SU-DHL-6 (cell line): Measurements from ENCODE around the gene DCLK3.

Source experiments
- EZH2phosphoT487 ChIP-seq: fragments of 200-600 bp; sonication (generic), shearing (Covaris generic); conservative IDR thresholded peaks from 2 replicates; pipeline ENCODE4 v1.6.1; 2018; ENCODE audit warnings: mild to moderate bottlenecking, antibody characterized with exemption, low read length, moderate library complexity, mixed read lengths
- TF ChIP-seq, protein P1 (sequence below): fragments of 200-600 bp; sonication (generic); IDR thresholded peaks from one replicate; pipeline ENCODE4 v1.5.1; 2017; ENCODE audit warnings: antibody characterized with exemption, mild to moderate bottlenecking, low read length, moderate library complexity; ENCODE audit not compliant: insufficient read depth, poor library complexity, severe bottlenecking

DNA sequence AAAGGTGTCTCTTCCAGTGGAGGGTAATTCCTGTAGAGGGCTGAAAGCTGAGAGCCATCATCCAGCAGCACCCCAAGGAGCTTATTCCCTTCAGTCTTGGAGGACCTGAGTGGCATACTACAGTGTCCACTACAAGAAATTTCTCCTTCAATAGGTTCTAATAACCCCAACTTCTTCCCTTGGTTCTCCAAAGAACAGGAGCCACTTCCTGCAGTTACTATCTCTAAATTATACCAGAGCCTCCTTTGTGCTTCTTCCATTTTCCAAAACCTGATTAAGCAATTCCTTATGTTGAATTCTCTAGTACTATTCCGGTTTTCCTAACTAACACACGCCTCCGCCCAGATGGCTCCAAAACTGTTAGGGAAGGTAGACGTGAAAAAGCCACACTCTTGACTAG lies 50.4 kb downstream of the DCLK3 start:
- TF ChIP-seq, protein P1, sequence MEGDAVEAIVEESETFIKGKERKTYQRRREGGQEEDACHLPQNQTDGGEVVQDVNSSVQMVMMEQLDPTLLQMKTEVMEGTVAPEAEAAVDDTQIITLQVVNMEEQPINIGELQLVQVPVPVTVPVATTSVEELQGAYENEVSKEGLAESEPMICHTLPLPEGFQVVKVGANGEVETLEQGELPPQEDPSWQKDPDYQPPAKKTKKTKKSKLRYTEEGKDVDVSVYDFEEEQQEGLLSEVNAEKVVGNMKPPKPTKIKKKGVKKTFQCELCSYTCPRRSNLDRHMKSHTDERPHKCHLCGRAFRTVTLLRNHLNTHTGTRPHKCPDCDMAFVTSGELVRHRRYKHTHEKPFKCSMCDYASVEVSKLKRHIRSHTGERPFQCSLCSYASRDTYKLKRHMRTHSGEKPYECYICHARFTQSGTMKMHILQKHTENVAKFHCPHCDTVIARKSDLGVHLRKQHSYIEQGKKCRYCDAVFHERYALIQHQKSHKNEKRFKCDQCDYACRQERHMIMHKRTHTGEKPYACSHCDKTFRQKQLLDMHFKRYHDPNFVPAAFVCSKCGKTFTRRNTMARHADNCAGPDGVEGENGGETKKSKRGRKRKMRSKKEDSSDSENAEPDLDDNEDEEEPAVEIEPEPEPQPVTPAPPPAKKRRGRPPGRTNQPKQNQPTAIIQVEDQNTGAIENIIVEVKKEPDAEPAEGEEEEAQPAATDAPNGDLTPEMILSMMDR = no peak
- no peak for TF ChIP-seq EZH2phosphoT487
